PFSK-1 (cell line): ENCODE results near the gene LRP2.

Experiments used
- FOXP2 ChIP-seq: optimal IDR thresholded peaks from 2 replicates; pipeline ENCODE3; 2011; ENCODE audit warnings: borderline replicate concordance, control low read depth, inconsistent platforms; ENCODE audit not compliant: insufficient read depth; ENCODE audit errors: extremely low read length, extremely low read depth
- POLR2AphosphoS5 ChIP-seq: IDR thresholded peaks from 2 replicates; pipeline ENCODE4 v1.6.1; 2012; ENCODE audit warnings: low read depth, mild to moderate bottlenecking, control low read depth, low read length, moderate library complexity
- REST ChIP-seq, 2 experiments: IDR thresholded peaks; 2 replicates each; pipeline versions ENCODE4 v1.6.1 to v1.8.0; 2011 to 2012; ENCODE audit warnings: low read depth in 2 of 2, low read length in 2 of 2, control low read depth in 1 of 2, inconsistent platforms in 1 of 2, mild to moderate bottlenecking in 1 of 2, moderate library complexity in 1 of 2; ENCODE audit not compliant: insufficient read depth in 1 of 2
- SIN3A ChIP-seq: IDR thresholded peaks from 2 replicates; pipeline ENCODE4 v1.6.1; 2012; ENCODE audit warnings: mild to moderate bottlenecking, low read length, moderate library complexity, borderline replicate concordance; ENCODE audit not compliant: insufficient read depth
- TAF1 ChIP-seq: IDR thresholded peaks from 2 replicates; pipeline ENCODE4 v1.6.1; 2012; ENCODE audit warnings: low read length, control low read depth, borderline replicate concordance; ENCODE audit not compliant: insufficient read depth

The LRP2 gene

GRCh38 chr2:169349535-169349934, 12.8 kb downstream of the LRP2 start:
- TF ChIP-seq POLR2AphosphoS5, result no peak
- no peak for TF ChIP-seq FOXP2
- no peak for TF ChIP-seq SIN3A
- no peak for TF ChIP-seq REST (IDR thresholded peaks at IDR 0.05; ENCODE audit: insufficient read depth in 1 of 2, low read depth in 2 of 2, low read length in 2 of 2)
- TF ChIP-seq TAF1, result no peak

- no peak for TF ChIP-seq REST (IDR thresholded peaks at IDR 0.05; ENCODE audit: insufficient read depth in 1 of 2, low read depth in 2 of 2, low read length in 2 of 2)
- TF ChIP-seq TAF1, result no peak
- TF ChIP-seq SIN3A, result no peak
- no peak for TF ChIP-seq POLR2AphosphoS5
- TF ChIP-seq FOXP2, result no peak
Measured at GRCh38 chr2:169348321-169349024, 13.9 kb downstream of the LRP2 start.

- TF ChIP-seq REST (IDR thresholded peaks at IDR 0.05; ENCODE audit: insufficient read depth in 1 of 2, low read depth in 2 of 2, low read length in 2 of 2) (no peak), TAF1 (no peak), SIN3A (no peak), POLR2AphosphoS5 (no peak)
Measured at GRCh38 chr2:169345486-169346437, 16.6 kb downstream of the LRP2 start.

DNA sequence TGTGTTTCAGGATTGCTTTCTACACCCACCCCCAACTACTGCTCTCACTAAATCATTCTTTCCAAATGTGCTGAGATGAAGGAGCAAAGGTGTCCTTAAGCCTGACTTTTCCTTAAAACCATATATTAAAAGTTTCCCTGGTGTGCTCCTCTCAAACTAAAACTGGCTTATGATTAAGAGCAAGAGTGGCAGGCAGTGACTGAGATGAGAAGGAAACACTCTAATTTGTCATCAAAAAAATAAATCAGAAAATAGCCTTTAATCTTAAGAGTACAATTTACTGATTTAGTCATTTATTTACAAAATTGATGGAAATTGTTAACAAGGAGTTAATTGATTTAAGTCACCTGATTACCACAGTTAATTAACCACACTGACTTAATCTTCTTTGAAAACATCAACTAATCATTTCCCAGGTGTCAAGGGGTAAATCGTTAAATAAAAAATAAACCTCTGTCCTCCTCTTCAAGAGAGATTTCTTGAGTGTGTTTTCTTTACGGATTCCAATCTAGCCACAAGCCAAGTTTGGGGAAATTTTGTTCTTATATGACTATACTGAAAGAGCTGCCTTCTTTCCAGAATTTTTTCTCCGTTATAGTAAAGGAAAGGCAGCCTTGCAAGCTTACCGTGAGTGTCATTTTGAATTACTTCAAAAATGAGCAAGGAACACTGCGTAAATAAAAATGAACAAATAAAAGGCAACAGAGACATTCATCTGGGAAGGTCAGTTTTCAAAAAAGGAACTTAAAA, 17.4 kb downstream of the LRP2 start:
- TF ChIP-seq FOXP2 (no peak), TAF1 (no peak), SIN3A (no peak), REST (IDR thresholded peaks at IDR 0.05; ENCODE audit: insufficient read depth in 1 of 2, low read depth in 2 of 2, low read length in 2 of 2) (no peak), POLR2AphosphoS5 (no peak)
